Peyer's patch (tissue), 4 donors: ENCODE measurements around the gene ZNF750.

Experiments used
- CTCF ChIP-seq, 6 experiments: fragments of 450-650 bp in 4 of 6; fragments of 200-600 bp in 2 of 6; sonication (generic) in 1 of 6; IDR thresholded peaks; one replicate each; pipeline ENCODE4 v1.5.1; 2017 to 2019; ENCODE audit warnings: antibody characterized with exemption in 6 of 6, mild to moderate bottlenecking in 3 of 6, moderate library complexity in 1 of 6
- POLR2A ChIP-seq, 2 donors: fragments of 450-650 bp; IDR thresholded peaks; one replicate each; pipeline ENCODE4 v1.5.1; 2017; ENCODE audit warnings: antibody characterized with exemption in 2 of 2, mild to moderate bottlenecking in 2 of 2, moderate library complexity in 2 of 2

GRCh38 chr17:82787081-82787848 lies 52.6 kb downstream of the ZNF750 start:
- TF ChIP-seq CTCF (IDR thresholded peaks at IDR 0.05) (no peak), POLR2A (IDR thresholded peaks at IDR 0.05) (no peak)
